HepG2 (cell line): ENCODE measurements around the gene CPN1. TPM values are rescaled to one million over a fixed set of nuclear protein-coding genes. Genes with fewer than 3 reads are reported as not detected.

Source experiments
- ASH2L ChIP-seq: fragments of 300-600, 200-600 bp; sonication (generic); IDR thresholded peaks from 2 replicates; pipeline ENCODE4 v1.7.0; 2017; ENCODE audit warnings: low read depth, mild to moderate bottlenecking, moderate library complexity, mixed read lengths, low read length; ENCODE audit not compliant: insufficient read length
- FOXK1 ChIP-seq: sonication (generic); formaldehyde crosslinking; IDR thresholded peaks from 2 replicates; pipeline ENCODE4 v1.4.0; 2020; ENCODE audit warnings: low read depth, missing genetic modification reagents, borderline replicate concordance
- MED1 ChIP-seq: sonication (generic); formaldehyde crosslinking; IDR thresholded peaks from 2 replicates; pipeline ENCODE4 v1.4.0; 2020; ENCODE audit warnings: missing genetic modification reagents
- RFXANK ChIP-seq: IDR thresholded peaks from 2 replicates; pipeline ENCODE4 v1.6.1; 2016
- SIX4 ChIP-seq: sonication (generic); formaldehyde crosslinking; IDR thresholded peaks from 2 replicates; pipeline ENCODE4 v1.4.0; 2020; ENCODE audit warnings: missing genetic modification reagents
- SP4 ChIP-seq: sonication (generic); formaldehyde crosslinking; IDR thresholded peaks from 2 replicates; pipeline ENCODE4 v1.8.1; 2023; ENCODE audit warnings: mild to moderate bottlenecking, missing genetic modification reagents
- THAP11 ChIP-seq: IDR thresholded peaks from 2 replicates; pipeline ENCODE4 v1.6.1; 2016; ENCODE audit warnings: missing biosample characterization, missing genetic modification reagents
- ZNF275 ChIP-seq: sonication (generic); formaldehyde crosslinking; IDR thresholded peaks from 2 replicates; pipeline ENCODE4 v1.8.0; 2022; ENCODE audit warnings: missing genetic modification reagents, mild to moderate bottlenecking, inconsistent platforms, borderline replicate concordance
- ZNF431 ChIP-seq: sonication (generic); formaldehyde crosslinking; IDR thresholded peaks from 2 replicates; pipeline ENCODE4 v1.9.0; 2022; ENCODE audit warnings: missing genetic modification reagents, low read depth, mild to moderate bottlenecking, borderline replicate concordance
- ZNF678 ChIP-seq: sonication (generic); formaldehyde crosslinking; IDR thresholded peaks from 2 replicates; pipeline ENCODE4 v1.4.0; 2020; ENCODE audit warnings: mild to moderate bottlenecking, missing genetic modification reagents
- ZNF850 ChIP-seq: sonication (generic); formaldehyde crosslinking; conservative IDR thresholded peaks from 2 replicates; pipeline ENCODE4 v1.9.0; 2021; ENCODE audit warnings: mild to moderate bottlenecking, missing genetic modification reagents
- ZSCAN29 ChIP-seq: sonication (generic); formaldehyde crosslinking; conservative IDR thresholded peaks from 2 replicates; pipeline ENCODE4 v1.4.0; 2020; ENCODE audit warnings: mild to moderate bottlenecking, missing genetic modification reagents
- polyA plus RNA-seq, 8 experiments: library from polyadenylated mRNA; depleted of rRNA in 3 of 8; stranded (reverse) in 7 of 8; unstranded in 1 of 8; fragments of >200 nt; fragmentation: Illumina TruSeq in 4 of 8; extraction: Trizol in 4 of 8; gene quantifications; 2 replicates each; pipeline versions ENCODE4 v1.2.1 to v1.2.3, GENCODE V29; 2011 to 2016; ENCODE audit warnings: low read depth in 4 of 8, missing spikeins in 1 of 8, mixed read lengths in 1 of 8; ENCODE audit not compliant: insufficient read depth in 1 of 8
- total RNA-seq, 5 experiments: library from RNA; depleted of rRNA; stranded (reverse); fragments of >200 nt; fragmentation: Illumina TruSeq; extraction: Trizol; gene quantifications; 2 replicates each; pipeline ENCODE4 v1.2.3, GENCODE V29; 2016; ENCODE audit warnings: low read depth in 1 of 5
- TF ChIP-seq, protein P1 (sequence below): IDR thresholded peaks from 2 replicates; pipeline ENCODE4 v1.6.1; 2016; ENCODE audit warnings: low read depth, missing genetic modification reagents, missing compliant biosample characterization
- TF ChIP-seq, protein P2 (sequence below): sonication (generic); formaldehyde crosslinking; IDR thresholded peaks from 2 replicates; pipeline ENCODE4 v1.5.0; 2020; ENCODE audit warnings: missing genetic modification reagents
- TF ChIP-seq, protein P3 (sequence below): sonication (generic); formaldehyde crosslinking; IDR thresholded peaks from 2 replicates; pipeline ENCODE4 v1.8.0; 2022; ENCODE audit warnings: missing genetic modification reagents, mild to moderate bottlenecking, borderline replicate concordance

CPN1 gene
- total and polyA plus RNA-seq, 2 of the 13 experiments (the other 11 are each of a cell fraction or from before 2014, with no cell fraction given), result 17.3 to 35.1 TPM

- TF ChIP-seq, protein P1, sequence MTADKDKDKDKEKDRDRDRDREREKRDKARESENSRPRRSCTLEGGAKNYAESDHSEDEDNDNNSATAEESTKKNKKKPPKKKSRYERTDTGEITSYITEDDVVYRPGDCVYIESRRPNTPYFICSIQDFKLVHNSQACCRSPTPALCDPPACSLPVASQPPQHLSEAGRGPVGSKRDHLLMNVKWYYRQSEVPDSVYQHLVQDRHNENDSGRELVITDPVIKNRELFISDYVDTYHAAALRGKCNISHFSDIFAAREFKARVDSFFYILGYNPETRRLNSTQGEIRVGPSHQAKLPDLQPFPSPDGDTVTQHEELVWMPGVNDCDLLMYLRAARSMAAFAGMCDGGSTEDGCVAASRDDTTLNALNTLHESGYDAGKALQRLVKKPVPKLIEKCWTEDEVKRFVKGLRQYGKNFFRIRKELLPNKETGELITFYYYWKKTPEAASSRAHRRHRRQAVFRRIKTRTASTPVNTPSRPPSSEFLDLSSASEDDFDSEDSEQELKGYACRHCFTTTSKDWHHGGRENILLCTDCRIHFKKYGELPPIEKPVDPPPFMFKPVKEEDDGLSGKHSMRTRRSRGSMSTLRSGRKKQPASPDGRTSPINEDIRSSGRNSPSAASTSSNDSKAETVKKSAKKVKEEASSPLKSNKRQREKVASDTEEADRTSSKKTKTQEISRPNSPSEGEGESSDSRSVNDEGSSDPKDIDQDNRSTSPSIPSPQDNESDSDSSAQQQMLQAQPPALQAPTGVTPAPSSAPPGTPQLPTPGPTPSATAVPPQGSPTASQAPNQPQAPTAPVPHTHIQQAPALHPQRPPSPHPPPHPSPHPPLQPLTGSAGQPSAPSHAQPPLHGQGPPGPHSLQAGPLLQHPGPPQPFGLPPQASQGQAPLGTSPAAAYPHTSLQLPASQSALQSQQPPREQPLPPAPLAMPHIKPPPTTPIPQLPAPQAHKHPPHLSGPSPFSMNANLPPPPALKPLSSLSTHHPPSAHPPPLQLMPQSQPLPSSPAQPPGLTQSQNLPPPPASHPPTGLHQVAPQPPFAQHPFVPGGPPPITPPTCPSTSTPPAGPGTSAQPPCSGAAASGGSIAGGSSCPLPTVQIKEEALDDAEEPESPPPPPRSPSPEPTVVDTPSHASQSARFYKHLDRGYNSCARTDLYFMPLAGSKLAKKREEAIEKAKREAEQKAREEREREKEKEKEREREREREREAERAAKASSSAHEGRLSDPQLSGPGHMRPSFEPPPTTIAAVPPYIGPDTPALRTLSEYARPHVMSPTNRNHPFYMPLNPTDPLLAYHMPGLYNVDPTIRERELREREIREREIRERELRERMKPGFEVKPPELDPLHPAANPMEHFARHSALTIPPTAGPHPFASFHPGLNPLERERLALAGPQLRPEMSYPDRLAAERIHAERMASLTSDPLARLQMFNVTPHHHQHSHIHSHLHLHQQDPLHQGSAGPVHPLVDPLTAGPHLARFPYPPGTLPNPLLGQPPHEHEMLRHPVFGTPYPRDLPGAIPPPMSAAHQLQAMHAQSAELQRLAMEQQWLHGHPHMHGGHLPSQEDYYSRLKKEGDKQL (CRISPR knock-in tag), result no peak
- 0 out of 2 replicates have a peak, but pooled peaks have one; percentile 21 for TF ChIP-seq THAP11 (CRISPR knock-in tag)
- peak; percentile 70 for TF ChIP-seq ASH2L
- TF ChIP-seq RFXANK, result 0 out of 2 replicates have a peak, but pooled peaks have one; percentile 31
- TF ChIP-seq ZSCAN29 (CRISPR knock-in tag), result no peak
- no peak for TF ChIP-seq SIX4
- TF ChIP-seq, protein P2, sequence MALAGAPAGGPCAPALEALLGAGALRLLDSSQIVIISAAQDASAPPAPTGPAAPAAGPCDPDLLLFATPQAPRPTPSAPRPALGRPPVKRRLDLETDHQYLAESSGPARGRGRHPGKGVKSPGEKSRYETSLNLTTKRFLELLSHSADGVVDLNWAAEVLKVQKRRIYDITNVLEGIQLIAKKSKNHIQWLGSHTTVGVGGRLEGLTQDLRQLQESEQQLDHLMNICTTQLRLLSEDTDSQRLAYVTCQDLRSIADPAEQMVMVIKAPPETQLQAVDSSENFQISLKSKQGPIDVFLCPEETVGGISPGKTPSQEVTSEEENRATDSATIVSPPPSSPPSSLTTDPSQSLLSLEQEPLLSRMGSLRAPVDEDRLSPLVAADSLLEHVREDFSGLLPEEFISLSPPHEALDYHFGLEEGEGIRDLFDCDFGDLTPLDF (CRISPR knock-in tag), result no peak
- TF ChIP-seq ZNF431 (CRISPR knock-in tag), result no peak
- no peak for TF ChIP-seq ZNF275 (CRISPR knock-in tag)
- TF ChIP-seq ZNF678 (CRISPR knock-in tag), result no peak
- no peak for TF ChIP-seq SP4 (CRISPR knock-in tag)
- peak; percentile 53; the same call in 1 of the 2 replicates for TF ChIP-seq MED1
- TF ChIP-seq FOXK1 (CRISPR knock-in tag), result no peak
- no peak for TF ChIP-seq ZNF850
- TF ChIP-seq, protein P3, sequence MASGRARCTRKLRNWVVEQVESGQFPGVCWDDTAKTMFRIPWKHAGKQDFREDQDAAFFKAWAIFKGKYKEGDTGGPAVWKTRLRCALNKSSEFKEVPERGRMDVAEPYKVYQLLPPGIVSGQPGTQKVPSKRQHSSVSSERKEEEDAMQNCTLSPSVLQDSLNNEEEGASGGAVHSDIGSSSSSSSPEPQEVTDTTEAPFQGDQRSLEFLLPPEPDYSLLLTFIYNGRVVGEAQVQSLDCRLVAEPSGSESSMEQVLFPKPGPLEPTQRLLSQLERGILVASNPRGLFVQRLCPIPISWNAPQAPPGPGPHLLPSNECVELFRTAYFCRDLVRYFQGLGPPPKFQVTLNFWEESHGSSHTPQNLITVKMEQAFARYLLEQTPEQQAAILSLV, result no peak
These were observed 43.1 kb downstream of the CPN1 start (continued) for GRCh38 chr10:100038561-100039071.
